ENCODE measurements around the gene MMP7. TPM values are rescaled to one million over a fixed set of nuclear protein-coding genes. Genes with fewer than 3 reads are reported as not detected.

MMP7 gene
- total RNA-seq, 1 experiment from 2014 or later = 98.1 TPM

Other genes with a start within 250 kb of the MMP7 start
- 0.94 and 1.4 TPM in 2 replicates for gene BIRC3, start 213.3 kb downstream of the MMP7 start, total RNA-seq (2014; rRNA removed; shearing (Covaris generic))
- 14.8 and 16.1 TPM in 2 replicates for gene BIRC2, start 183.5 kb downstream of the MMP7 start, total RNA-seq (2014; rRNA removed; shearing (Covaris generic))
- 152 and 161 TPM in 2 replicates for gene TMEM123, start 78.0 kb downstream of the MMP7 start, total RNA-seq (2014; rRNA removed; shearing (Covaris generic))
- gene MMP20, start 94.6 kb upstream of the MMP7 start, total RNA-seq (2014; rRNA removed; shearing (Covaris generic)) = not detected in 2 replicates
- gene MMP27, start 175.0 kb upstream of the MMP7 start, total RNA-seq (2014; rRNA removed; shearing (Covaris generic)) = not detected in 2 replicates
- gene MMP8, start 194.2 kb upstream of the MMP7 start, total RNA-seq (2014; rRNA removed; shearing (Covaris generic)) = not detected in 2 replicates
- gene MMP10, start 249.9 kb upstream of the MMP7 start, total RNA-seq (2014; rRNA removed; shearing (Covaris generic)) = not detected in 2 replicates

Measured in HT-29 (cell line).